Fibroblast of the aortic adventitia (primary cell): ENCODE results near the gene SLC41A3. TPM values are rescaled to one million over a fixed set of nuclear protein-coding genes. Genes with fewer than 3 reads are reported as not detected.

Experiments
- DNase-seq: peaks from one replicate; pipeline ENCODE4 v3.0.0-alpha.2; 2010; ENCODE audit warnings: low read depth
- H3K4me3 ChIP-seq: 2 replicates; pipeline ENCODE4 v1.5.1; 2011; ENCODE audit warnings: low read depth, mild to moderate bottlenecking, control low read depth, low read length, moderate library complexity
- CTCF ChIP-seq: IDR thresholded peaks from 2 replicates; pipeline ENCODE4 v1.5.1; 2011; ENCODE audit warnings: mild to moderate bottlenecking, low read length, control low read depth, inconsistent platforms; ENCODE audit not compliant: insufficient read depth
- total RNA-seq: library from RNA; depleted of rRNA; stranded (reverse); fragments of >200 nt; gene quantifications from 2 replicates; pipeline ENCODE4 v1.2.3, GENCODE V29; 2012; ENCODE audit warnings: low replicate concordance

SLC41A3 gene
- total RNA-seq, 1 donor, result 40.0 TPM

DNA sequence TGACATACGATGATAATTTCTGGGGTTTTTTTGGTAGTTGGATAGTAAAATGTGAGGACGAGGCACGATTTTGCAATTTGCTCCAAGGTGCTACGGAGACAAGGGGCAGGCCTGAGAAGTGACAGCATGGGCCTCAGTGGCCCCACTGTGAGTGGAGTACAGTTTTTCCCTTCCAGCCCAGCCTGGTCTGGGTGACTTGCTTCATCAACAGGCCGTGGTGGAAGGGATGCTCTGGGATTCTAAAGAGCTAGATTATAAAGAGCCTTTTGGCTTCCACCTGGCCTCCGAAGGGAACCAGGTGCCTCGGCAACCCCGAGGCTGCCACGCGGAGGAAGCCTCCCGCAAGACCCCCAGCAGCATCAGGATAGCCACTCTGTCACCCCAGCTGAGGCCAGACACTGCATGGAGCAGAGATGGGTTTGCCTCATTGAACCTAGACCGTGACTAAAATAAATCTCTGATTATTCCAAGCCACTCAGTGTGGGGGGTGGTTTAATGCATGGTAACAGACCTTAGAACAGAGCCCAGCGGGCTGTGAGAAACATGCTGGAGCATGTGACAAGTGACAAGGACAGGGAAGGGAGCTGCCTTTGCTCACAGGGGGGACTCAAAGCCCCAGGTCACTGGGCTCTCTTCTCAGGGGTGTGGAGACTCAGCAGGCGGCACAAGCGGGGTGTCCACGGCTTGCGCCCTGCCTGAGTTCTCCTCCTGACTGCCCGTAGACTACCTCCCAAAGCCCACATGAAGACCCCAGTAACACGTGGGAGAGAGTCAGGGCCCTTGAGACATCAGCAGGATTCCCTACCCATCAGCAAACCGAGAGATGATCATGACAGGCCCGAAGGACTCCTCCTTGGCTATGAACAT, 22.6 kb upstream of the SLC41A3 start:
- H3K4me3 ChIP-seq, result no peak overlapping the region
- DNase-seq, result no peak
- no peak for TF ChIP-seq CTCF

- TF ChIP-seq CTCF, result no peak
- H3K4me3 ChIP-seq, result no peak overlapping the region
- DNase-seq, result no peak
Observed at GRCh38 chr3:126105691-126106187, 21.8 kb upstream of the SLC41A3 start.

DNA sequence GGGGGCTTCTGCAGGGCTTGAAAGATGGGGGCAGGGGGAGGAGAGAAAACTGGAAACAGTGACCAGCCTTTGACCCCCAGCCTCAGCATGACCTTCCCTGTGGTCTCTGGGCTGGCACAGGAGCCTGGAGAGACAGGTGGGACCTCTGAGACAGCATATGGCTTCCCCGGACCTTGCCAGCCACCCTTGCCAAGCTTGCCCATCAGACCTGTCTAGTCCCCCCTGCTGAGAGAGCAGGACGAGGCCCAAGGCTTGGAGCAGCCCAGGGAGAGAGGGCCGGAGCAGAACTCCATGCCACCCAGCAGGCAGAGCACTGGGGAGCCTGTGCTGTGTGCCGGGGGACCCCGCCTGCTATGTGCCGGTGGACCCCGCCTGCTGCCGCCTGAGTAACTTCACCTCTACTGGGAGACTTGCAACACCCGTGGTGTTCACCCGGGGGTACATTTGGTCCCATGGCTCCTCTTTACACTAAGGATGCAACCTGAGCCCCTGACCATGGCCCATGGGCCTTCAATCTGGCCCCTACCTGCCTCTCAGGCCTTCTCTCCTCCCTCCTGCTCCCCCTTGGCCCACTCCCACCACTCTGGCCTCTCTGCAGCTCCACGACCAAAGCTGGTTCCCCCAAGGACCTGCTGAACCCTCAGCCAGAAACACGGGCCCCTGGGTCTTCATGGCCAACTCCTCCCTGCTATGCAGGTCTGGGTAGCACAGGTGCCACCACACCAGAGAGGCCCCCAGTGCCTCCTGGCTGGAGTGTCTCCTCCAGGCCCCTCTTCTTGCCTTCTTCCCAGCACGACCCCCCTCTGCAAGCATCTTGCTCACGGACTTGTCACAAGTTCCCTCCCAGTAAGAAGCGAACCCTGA, 21.1 kb upstream of the SLC41A3 start:
- no peak for TF ChIP-seq CTCF
- DNase-seq, result no peak
- no peak overlapping the region for H3K4me3 ChIP-seq

DNA sequence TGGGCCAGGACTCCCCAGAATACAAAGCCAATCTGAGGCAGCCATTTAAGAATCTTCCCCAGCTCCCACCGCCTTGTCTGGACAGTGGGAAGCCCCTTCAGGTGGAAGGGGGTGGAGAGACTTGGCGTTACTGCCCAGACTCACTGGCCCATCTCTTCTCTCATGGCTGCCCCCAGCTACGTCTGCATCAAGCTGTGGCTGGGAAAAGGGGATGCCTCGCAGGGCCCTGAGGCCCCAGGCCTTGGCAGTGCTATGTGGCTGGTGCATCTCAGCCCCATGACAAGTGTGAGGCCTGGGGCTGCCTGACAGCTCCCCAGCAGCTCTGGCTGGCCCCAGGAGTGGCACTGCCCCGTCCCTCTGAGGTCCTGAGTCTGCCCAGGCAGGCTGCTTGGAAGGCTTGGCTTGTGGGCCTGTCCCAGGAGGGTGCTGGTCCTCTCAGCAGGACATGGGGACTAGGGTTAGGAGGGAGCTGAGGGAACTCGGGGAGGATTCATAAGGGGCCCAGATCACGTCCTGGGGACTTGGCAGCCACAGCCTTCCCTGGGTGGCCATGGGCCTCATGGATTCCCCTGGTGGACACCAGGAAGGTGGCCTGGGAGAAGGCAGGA, 20.2 kb upstream of the SLC41A3 start:
- TF ChIP-seq CTCF, result no peak
- no peak for DNase-seq
- H3K4me3 ChIP-seq, result no peak overlapping the region

GRCh38 chr3:126103121-126104027, 19.4 kb upstream of the SLC41A3 start:
- H3K4me3 ChIP-seq, result no peak overlapping the region
- no peak for DNase-seq
- TF ChIP-seq CTCF, result no peak
